ENCODE data around the gene MCCD1. TPM values are rescaled to one million over a fixed set of nuclear protein-coding genes. Genes with fewer than 3 reads are reported as not detected.

The MCCD1 gene
- total RNA-seq, 1 donor from 2014 or later: not detected

DNA sequence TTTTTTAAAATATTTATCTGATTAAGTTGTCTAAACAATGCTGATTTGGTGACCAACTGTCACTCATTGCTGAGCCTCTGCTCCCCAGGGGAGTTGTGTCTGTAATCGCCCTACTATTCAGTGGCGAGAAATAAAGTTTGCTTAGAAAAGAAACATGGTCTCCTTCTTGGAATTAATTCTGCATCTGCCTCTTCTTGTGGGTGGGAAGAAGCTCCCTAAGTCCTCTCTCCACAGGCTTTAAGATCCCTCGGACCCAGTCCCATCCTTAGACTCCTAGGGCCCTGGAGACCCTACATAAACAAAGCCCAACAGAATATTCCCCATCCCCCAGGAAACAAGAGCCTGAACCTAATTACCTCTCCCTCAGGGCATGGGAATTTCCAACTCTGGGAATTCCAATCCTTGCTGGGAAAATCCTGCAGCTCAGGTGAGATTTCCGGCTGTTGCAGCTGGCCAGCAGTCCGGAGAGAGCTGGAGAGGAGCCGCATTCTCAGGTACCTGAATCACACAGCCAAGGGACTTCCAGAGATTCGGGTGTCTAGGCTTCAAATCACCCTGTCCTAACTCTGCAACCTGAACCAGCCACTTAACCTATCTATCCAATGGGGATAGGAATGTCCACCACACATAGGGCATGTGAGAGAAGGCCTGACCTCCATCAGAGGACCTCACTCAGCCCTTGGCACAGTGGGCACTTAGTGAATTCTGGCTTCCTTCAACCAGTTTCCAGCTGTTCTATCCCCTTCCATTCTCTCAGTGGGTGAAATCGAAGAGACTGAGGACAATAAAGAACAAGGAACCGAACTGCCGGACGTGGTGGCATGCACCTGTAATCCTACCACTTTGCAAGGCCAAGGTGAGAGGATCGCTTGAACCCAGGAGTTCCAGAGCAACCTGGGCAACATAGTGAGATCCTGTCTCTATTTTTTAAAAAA is 49.7 kb downstream of the MCCD1 start:
- DNase-seq (ENCODE audit: low read depth): peak; percentile 91
- TF ChIP-seq CTCF (conservative IDR thresholded peaks at IDR 0.05; ENCODE audit: low read depth, low read length): no peak
- H3K4me3 ChIP-seq (ENCODE audit: low read depth, low read length): no peak overlapping the region

- TF ChIP-seq CTCF (conservative IDR thresholded peaks at IDR 0.05; ENCODE audit: low read depth, low read length): no peak
- no peak for DNase-seq (ENCODE audit: low read depth)
- no peak overlapping the region for H3K4me3 ChIP-seq (ENCODE audit: low read depth, low read length)
These were observed 50.4 kb downstream of the MCCD1 start for GRCh38 chr6:31579119-31579505.

Other genes with a start within 250 kb of the MCCD1 start
- 41.2 and 225 TPM in 2 replicates for gene HLA-B, start 171.8 kb upstream of the MCCD1 start, total RNA-seq
- 25.7 and 46.8 TPM in 2 replicates for gene MICA, start 125.4 kb upstream of the MCCD1 start, total RNA-seq
- 13.0 and 40.9 TPM in 2 replicates for gene MICB, start 30.8 kb upstream of the MCCD1 start, total RNA-seq
- 304 and 669 TPM in 2 replicates for gene DDX39B, start 13.0 kb downstream of the MCCD1 start, total RNA-seq
- 0.14 and 0.52 TPM in 2 replicates for gene ATP6V1G2, start 17.6 kb downstream of the MCCD1 start, total RNA-seq
- gene NFKBIL1, start 18.6 kb downstream of the MCCD1 start, total RNA-seq: 11.8 and 17.8 TPM in 2 replicates
- not detected in 2 replicates for gene LTA, start 43.3 kb downstream of the MCCD1 start, total RNA-seq
- 13.9 and 14.2 TPM in 2 replicates for gene TNF, start 46.6 kb downstream of the MCCD1 start, total RNA-seq
- gene LTB, start 53.5 kb downstream of the MCCD1 start, total RNA-seq: 12.0 and 50.8 TPM in 2 replicates
- not detected in 2 replicates for gene LST1, start 57.3 kb downstream of the MCCD1 start, total RNA-seq
- not detected in 2 replicates for gene NCR3, start 64.0 kb downstream of the MCCD1 start, total RNA-seq
- not detected in 2 replicates for gene AIF1, start 86.3 kb downstream of the MCCD1 start, total RNA-seq
- gene PRRC2A, start 91.8 kb downstream of the MCCD1 start, total RNA-seq: 81.2 and 93.0 TPM in 2 replicates
- gene BAG6, start 123.7 kb downstream of the MCCD1 start, total RNA-seq: 307 and 331 TPM in 2 replicates
- 0.72 and 0.81 TPM in 2 replicates for gene APOM, start 126.9 kb downstream of the MCCD1 start, total RNA-seq
- 17.2 and 19.3 TPM in 2 replicates for gene C6orf47, start 131.8 kb downstream of the MCCD1 start, total RNA-seq
- 16.0 and 32.9 TPM in 2 replicates for gene GPANK1, start 136.0 kb downstream of the MCCD1 start, total RNA-seq
- gene CSNK2B, start 137.1 kb downstream of the MCCD1 start, total RNA-seq: 313 and 435 TPM in 2 replicates
- gene LY6G5B, start 141.0 kb downstream of the MCCD1 start, total RNA-seq: 1.1 and 4.0 TPM in 2 replicates
- 0.94 and 1.1 TPM in 2 replicates for gene LY6G5C, start 152.1 kb downstream of the MCCD1 start, total RNA-seq
- 25.4 and 35.6 TPM in 2 replicates for gene ABHD16A, start 174.4 kb downstream of the MCCD1 start, total RNA-seq
- not detected in 2 replicates for gene LY6G6F, start 177.9 kb downstream of the MCCD1 start, total RNA-seq
- not detected in 2 replicates for gene LY6G6D, start 186.4 kb downstream of the MCCD1 start, total RNA-seq
- not detected in 2 replicates for gene LY6G6C, start 192.8 kb downstream of the MCCD1 start, total RNA-seq
- not detected in 2 replicates for gene MPIG6B, start 194.4 kb downstream of the MCCD1 start, total RNA-seq
- 61.1 and 87.2 TPM in 2 replicates for gene DDAH2, start 200.3 kb downstream of the MCCD1 start, total RNA-seq
- gene CLIC1, start 207.6 kb downstream of the MCCD1 start, total RNA-seq: 938 and 1,262 TPM in 2 replicates
- 18.4 and 30.4 TPM in 2 replicates for gene MSH5, start 211.0 kb downstream of the MCCD1 start, total RNA-seq
- gene SAPCD1, start 233.7 kb downstream of the MCCD1 start, total RNA-seq: 0.94 and 4.4 TPM in 2 replicates
- gene VWA7, start 248.4 kb downstream of the MCCD1 start, total RNA-seq: 0.65 and 2.2 TPM in 2 replicates